ENCODE results near the gene RAB31. TPM values are rescaled to one million over a fixed set of nuclear protein-coding genes. Genes with fewer than 3 reads are reported as not detected.

The RAB31 gene
- total and polyA plus RNA-seq, 3 donors from 2014 or later: 75.9 to 110 (median 81.5) TPM

- 93 to 94% methylated on average over 20 of the region's 20 CpGs for WGBS, 2 donors
- intact Hi-C loops (cut with DNase I; ENCODE audit: low total_unique reads): no loop called here
These were observed 124.8 kb downstream of the RAB31 start for GRCh38 chr18:9832871-9833270.

GRCh38 chr18:9834551-9834950 is 126.5 kb downstream of the RAB31 start:
- Histone ChIP-seq H3K27me3 (no peaks in the 10 kb centered on the region), H3K4me3 (no peak overlapping the region), H3K4me1 (peaks cover 15% of the 10 kb centered on the region), H3K9me3 (no peaks in the 10 kb centered on the region), H3K27ac (peak overlapping the region in 1 of 2 donors; percentile 29), H3K36me3 (ENCODE audit: low read depth, missing control alignments) (no peaks in the 10 kb centered on the region)
- DNase-seq: no peak
- intact Hi-C loops (cut with DNase I; ENCODE audit: low total_unique reads): no loop called here
- TF ChIP-seq CTCF (IDR thresholded peaks at IDR 0.05): no peak
- no peak for TF ChIP-seq POLR2A (IDR thresholded peaks at IDR 0.05)
- 77 to 89% methylated on average over 2 of the region's 2 CpGs for WGBS, 2 donors

More at GRCh38 chr18:9832871-9833270, 124.8 kb downstream of the RAB31 start:
- Histone ChIP-seq H3K4me1 (peaks cover 15% of the 10 kb centered on the region), H3K27ac (no peak overlapping the region), H3K27me3 (no peaks in the 10 kb centered on the region), H3K4me3 (no peak overlapping the region), H3K36me3 (ENCODE audit: low read depth, missing control alignments) (no peaks in the 10 kb centered on the region), H3K9me3 (no peaks in the 10 kb centered on the region)
- DNase-seq: no peak
- TF ChIP-seq CTCF (IDR thresholded peaks at IDR 0.05): no peak
- TF ChIP-seq POLR2A (IDR thresholded peaks at IDR 0.05): no peak

GRCh38 chr18:9835113-9835755 is 127.1 kb downstream of the RAB31 start:
- Histone ChIP-seq H3K27ac (peak overlapping the region; percentile 21 to 29), H3K27me3 (no peaks in the 10 kb centered on the region), H3K36me3 (ENCODE audit: low read depth, missing control alignments) (no peaks in the 10 kb centered on the region), H3K9me3 (no peaks in the 10 kb centered on the region), H3K4me1 (peaks cover 15% of the 10 kb centered on the region), H3K4me3 (no peak overlapping the region)
- WGBS, 2 donors: 62 to 70% methylated on average over 11 of the region's 11 CpGs
- no peak for TF ChIP-seq CTCF (IDR thresholded peaks at IDR 0.05)
- TF ChIP-seq POLR2A (IDR thresholded peaks at IDR 0.05): no peak
- intact Hi-C loops (cut with DNase I; ENCODE audit: low total_unique reads): no loop called here
- no peak for DNase-seq

GRCh38 chr18:9835825-9836224 is 127.7 kb downstream of the RAB31 start:
- Histone ChIP-seq H3K27ac (peak overlapping the region in 1 of 2 donors; percentile 29), H3K4me3 (no peak overlapping the region), H3K27me3 (no peaks in the 10 kb centered on the region), H3K36me3 (ENCODE audit: low read depth, missing control alignments) (no peaks in the 10 kb centered on the region), H3K4me1 (peaks cover 15% of the 10 kb centered on the region), H3K9me3 (no peaks in the 10 kb centered on the region)
- no peak for DNase-seq
- no peak for TF ChIP-seq POLR2A (IDR thresholded peaks at IDR 0.05)
- no peak for TF ChIP-seq CTCF (IDR thresholded peaks at IDR 0.05)
- 41 to 63% methylated on average over 10 of the region's 10 CpGs for WGBS, 2 donors
- intact Hi-C loops (cut with DNase I; ENCODE audit: low total_unique reads): no loop called here

Measured in testis (tissue), 3 donors.